ENCODE results near the gene ADAM11.

ADAM11 gene

GRCh38 chr17:44775838-44776621 lies 17.2 kb downstream of the ADAM11 start:
- DNase-seq: no peak

DNA sequence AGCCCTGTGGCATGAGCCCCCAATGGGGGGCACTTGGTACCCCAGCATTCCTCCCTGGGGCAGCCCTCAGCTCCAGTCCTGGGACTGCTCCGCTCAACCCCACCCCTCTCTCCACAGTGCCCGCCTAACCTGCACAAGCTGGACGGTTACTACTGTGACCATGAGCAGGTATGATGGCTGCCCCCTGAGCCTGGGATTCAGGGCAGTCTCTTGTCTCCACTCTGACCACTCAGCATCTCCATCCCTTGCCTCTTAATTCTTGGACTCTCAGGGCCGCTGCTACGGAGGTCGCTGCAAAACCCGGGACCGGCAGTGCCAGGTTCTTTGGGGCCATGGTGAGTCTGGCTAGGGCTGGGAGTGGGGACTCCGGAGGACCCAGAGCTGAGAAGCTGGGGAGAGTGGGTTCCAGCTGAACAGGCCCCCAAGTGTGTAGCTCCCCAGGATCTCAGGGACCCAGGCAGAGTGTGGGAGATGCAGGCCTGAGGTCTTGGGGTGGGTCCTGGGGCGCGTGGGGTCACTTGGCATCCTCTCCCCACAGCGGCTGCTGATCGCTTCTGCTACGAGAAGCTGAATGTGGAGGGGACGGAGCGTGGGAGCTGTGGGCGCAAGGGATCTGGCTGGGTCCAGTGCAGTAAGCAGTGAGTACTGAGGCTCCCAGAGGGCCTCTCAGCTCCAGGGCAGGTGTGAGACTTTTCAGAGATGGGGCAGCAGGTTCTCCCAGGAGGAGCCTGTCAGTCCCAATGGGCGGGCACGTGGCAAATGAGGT lies 18.0 kb downstream of the ADAM11 start:
- DNase-seq: no peak

DNA sequence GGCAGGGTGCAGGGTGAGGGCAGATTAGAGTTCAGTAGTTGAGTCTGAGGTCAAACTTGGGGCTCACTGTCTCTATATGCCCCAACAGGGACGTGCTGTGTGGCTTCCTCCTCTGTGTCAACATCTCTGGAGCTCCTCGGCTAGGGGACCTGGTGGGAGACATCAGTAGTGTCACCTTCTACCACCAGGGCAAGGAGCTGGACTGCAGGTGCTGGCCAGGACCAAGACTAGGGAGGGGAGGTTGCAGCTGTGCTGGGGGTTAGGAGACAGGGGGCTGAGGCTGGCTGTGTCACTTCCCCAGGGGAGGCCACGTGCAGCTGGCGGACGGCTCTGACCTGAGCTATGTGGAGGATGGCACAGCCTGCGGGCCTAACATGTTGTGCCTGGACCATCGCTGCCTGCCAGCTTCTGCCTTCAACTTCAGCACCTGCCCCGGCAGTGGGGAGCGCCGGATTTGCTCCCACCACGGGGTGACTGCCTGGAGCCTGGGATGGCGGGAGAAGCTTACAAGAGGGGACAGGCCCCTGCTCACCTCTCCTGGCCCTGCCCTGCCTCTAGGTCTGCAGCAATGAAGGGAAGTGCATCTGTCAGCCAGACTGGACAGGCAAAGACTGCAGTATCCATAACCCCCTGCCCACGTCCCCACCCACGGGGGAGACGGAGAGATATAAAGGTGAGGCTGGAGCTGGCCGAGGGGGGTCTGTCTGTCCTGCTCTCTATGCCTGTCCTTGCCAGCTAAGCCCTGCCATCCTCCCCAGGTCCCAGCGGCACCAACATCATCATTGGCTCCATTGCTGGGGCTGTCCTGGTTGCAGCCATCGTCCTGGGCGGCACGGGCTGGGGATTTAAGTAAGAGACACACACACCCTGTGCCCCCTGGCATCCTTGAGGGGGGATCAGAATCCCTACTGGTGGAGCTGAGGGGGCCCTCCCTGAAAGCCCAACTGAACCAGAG lies 18.9 kb downstream of the ADAM11 start:
- DNase-seq: no peak

DNA sequence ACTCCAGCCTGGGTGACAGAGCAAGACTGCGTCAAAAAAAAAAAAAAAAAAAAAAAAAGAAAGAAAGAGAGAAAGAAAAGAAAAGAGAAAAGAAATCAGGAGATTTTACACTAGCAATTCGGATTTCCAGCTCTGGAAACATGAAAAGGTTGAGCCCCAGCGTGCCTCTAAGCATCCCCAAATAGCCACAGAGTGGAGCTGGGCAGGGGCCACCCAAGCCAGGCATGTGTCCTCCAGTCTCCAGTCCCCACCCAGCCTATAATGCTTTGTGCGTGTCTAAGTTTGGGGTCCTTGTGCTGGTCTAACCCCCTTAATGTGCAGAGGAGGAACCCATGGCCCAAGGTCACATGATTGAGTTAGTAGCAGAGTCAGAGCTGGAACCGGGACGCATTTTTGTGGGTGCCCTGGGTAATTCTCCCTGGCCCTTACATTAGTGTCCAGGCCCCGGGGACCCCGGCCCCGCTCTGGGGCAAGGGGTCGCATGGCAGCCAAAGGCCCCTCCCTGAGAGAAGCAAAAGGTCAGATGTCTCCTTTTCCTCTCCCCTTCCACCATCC lies 19.9 kb downstream of the ADAM11 start:
- no peak for DNase-seq

GRCh38 chr17:44779211-44780025 lies 20.6 kb downstream of the ADAM11 start:
- peak; percentile 86 for DNase-seq

DNA sequence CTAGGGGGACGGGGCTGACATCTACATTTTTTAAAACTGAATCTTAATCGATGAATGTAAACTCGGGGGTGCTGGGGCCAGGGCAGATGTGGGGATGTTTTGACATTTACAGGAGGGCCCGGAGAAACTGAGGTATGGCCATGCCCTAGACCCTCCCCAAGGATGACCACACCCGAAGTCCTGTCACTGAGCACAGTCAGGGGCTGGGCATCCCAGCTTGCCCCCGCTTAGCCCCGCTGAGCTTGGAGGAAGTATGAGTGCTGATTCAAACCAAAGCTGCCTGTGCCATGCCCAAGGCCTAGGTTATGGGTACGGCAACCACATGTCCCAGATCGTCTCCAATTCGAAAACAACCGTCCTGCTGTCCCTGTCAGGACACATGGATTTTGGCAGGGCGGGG lies 21.4 kb downstream of the ADAM11 start:
- DNase-seq: no peak

DNA sequence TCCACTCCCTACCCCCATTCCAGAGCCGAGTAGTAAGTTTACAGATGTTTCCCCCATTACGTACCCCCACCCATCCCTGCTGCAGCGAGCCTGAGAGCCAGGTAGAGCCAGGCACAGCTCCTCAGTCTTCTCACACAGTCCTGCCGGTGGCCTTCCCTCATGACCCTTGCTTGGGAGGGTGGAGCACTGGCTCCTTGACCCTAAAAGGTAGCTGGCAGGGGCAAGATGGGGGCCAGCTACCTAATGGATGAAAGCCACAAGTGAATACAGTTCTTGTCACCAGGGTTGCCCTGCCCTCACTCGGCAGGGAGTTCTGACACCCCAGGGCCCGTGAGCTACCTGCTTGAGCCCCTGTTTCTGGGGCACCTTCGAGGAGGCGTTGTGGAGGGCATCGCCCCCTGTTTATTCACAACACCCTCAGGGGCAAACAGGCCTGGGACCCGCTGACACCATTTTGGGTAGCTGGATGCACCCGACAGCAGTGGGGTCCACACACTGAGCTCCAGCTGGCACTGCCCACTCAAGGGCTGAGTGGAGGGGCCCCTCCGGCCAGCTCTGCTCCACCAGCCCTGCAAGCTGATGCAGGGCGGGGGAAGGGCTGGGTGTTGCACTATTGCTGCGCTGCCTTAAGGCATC lies 22.2 kb downstream of the ADAM11 start:
- DNase-seq: no peak

DNA sequence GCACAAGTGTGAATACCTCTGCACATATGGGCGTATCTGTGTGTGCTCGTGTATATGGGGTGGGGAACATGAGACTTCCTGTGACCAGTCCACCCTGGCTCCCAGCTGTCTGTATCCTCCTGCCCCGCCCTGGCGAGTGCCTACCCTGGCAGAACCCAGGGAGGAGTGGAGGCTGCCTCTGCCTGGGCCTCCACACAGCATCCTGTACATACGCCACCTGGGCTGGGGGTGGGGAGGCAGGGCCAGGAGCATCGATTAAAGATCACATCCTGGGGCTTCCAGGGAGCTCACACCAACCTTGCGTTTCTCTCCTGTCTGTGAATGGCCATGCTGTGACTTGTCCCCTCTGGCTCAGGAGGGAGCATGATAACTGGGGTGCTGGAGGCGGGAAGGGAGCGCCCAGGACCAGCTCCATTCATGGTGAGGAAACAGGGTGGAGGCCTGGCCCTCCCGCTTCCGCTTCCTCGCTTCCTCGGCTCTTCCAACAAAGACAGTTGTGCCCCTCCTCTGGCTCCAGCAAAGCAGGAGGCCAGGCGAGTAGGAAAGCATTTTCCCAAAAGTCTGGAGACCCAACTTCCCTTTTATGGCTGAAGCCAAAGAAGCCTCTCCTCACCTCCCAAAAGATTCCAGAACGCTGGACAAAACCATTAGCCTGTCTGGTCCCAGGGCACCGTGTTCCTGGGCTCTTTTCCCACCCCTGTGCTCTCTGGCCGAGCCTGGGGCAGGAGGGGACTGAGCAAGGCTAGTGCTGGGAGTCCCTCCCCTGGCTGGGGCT lies 22.9 kb downstream of the ADAM11 start:
- peak; percentile 74 for DNase-seq

DNA sequence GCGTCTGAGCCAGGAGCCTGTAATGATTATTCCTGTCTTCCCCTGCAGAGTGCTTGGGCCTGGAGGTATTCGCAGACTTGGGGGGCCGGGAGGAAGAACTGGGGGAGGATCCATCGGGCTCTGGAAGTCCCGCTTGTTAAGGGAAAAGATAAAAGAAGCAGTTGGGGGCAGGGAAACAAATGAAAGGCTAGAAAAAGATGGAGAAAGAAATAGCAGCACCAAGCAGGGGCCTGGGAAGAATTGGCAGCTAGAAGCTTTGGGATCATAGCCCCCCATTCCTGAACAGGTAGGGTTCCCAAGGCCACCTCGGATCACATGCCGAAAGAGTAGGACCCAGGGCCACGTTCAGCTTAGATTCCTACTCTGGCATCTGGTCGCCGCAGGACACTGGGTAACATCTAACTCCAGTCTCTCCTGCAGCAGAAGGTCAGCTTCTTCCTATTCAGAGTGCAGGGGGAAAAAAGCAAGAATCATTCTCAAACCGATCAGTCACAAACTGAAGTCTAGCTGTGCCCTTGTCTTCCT lies 23.6 kb downstream of the ADAM11 start:
- no peak for DNase-seq

DNA sequence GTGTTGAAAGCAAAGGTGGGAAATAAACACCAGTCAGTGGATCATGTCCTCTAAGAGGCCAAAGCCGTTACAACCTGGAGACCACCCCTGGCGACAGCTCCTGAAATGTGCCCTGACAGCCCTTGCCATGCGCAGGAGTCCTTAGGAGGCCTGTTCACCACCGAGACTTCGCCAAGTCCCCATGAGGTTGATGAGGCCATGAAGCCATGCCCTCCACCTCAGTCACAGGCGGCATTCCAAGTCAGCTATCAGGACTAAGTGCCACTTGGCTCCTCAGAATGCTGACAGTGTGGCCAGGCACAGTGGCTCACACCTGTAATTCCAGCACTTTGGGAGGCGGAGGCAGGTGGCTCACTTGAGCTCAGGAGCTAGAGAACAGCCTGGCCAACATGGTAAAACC lies 27.1 kb downstream of the ADAM11 start:
- DNase-seq: no peak

DNA sequence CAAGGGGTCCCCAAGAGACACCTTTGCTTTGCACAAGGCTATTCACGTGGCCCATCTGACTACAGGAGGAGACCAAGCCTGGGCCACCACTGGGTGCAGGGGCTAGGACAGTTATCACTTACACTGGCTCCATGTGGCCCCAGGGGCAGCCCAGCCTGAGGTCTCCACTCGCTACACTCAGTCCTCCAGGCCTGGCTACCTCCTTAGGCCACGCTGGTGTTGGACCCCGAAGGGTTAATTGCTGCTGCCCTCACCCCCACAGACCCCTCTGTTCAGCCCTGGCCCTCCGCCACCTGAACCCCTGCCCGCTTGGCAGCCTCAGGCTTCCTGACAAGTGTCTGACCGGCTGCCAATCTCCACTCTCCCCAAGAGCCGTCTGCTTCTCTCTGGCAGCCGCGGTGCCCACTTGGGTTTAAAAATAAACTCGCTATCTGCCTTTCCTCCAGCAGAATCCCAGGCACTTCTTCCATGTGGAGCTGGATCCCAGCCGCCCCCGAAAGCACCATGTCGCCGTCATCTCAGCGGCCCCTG lies 27.8 kb downstream of the ADAM11 start:
- DNase-seq: no peak

- DNase-seq: no peak
Measured at GRCh38 chr17:44787271-44787940, 28.6 kb downstream of the ADAM11 start.

DNA sequence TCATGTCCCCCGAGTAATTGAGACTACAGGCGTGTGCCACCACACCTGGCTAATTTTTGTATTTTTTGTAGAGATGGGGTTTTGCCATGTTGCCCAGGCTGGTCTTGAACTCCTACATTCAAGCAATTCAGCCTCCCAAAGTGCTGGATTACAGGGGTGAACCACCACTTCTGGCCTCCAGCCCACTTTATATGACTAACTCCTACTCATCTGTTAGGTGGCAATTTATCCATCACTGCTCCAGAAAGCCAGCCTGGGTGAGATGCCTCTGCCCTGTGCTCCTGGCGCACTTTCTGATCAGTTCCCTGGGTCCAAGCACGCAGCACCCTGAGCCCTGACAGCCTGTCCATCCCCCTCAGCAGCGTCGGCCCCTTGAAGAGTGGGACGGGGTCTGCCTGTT lies 29.4 kb downstream of the ADAM11 start:
- DNase-seq: no peak

DNA sequence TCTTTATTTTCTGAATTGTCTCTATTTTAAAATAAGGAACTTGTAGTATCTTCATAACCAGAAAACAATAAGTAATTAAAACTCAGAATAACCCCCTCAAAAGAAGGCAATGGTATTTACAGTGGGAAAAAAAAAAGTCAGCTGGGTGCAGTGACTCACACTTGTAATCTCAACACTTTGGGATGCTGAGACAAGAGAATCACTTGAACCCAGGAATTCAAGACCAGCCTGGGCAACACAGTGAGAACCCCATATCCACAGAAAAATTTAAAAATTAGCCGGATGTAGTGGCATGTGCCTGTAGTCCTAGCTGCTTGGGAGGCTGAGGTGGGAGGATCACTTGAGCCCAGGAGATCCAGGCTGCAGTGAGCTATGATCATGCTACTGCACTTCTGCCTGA lies 33.5 kb downstream of the ADAM11 start:
- DNase-seq: no peak

DNA sequence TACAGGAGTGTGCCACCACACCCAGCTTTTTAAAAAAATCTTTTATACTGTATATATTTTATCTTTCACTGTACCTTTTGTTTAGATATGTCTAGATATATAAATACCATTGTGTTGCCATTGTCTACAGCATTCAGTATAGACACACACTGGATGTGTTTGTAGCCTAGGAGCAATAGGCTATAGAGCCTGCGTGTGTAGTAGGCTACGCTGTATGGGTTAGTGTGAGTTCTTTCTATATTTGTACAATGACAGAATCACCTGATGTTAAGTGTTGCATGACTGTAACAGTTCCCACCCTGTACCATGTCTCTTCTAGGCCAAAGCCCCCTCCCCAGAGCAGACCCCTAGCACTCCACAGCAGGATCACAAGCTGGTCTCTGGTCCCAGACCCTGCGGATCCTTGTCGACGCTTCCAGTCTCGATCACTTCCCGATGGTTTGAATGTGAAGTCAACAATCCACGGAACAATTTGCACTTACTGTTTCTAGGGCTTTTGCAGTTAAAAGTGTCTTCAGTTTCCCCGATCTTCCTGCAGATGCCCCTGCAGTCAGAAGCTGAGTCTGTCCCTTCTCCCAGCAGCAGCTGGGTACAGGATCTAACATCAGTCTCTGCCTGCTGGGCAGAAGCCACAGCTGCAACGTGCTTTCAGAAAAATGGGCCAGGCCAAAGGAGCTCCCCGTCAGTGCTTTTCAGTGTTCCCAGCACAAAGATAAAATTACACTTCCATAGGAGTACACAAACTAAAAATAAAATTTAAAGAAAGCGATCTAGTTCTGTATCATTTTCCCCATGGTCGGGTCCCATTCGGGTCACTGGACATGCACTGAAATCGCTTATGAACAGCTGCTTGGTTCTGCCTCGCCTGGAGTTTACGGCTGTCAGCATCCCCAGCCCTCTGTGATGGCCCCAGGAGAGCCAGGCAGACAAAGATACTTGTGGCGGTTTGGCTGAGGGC lies 35.4 kb downstream of the ADAM11 start:
- DNase-seq: no peak

GRCh38 chr17:44794851-44795413 lies 36.1 kb downstream of the ADAM11 start:
- no peak for DNase-seq

DNA sequence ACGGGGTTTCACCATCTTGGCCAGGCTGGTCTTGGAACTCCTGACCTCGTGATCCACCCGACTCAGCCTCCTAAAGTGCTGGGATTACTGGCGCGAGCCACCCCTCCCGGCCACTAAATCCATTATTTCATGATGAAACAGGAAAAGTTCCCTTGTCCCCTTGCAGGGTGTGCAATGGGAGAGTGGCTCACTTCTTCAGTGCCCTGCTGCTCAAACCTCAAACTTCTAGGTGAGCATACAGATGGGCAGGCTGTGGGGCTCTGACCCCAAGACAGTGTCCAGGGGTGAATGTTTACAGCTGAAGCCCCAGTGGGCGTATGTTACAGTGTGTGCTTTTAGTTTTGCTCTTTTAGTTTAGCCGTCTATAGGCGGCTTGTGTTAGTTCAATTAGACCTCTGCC lies 36.6 kb downstream of the ADAM11 start:
- no peak for DNase-seq

- no peak for DNase-seq
Measured at GRCh38 chr17:44795928-44796327, 37.1 kb downstream of the ADAM11 start.

Data from left hindlimb (tissue), 1 donor.